Activated T-helper 2 cell treated with anti-CD3 and anti-CD28 coated beads, Interferon-gamma antibody, Interleukin-2, Interleukin-4, amounts not matched to agents 10 μg/mL and 5 μg/mL and 100 μg/mL, durations not matched to agents 14 hours and 24 hours and 36 hours (primary cell): ENCODE data around the gene ATP4B. TPM values are rescaled to one million over a fixed set of nuclear protein-coding genes. Genes with fewer than 3 reads are reported as not detected.

Experiments used
- DNase-seq: peaks from one replicate; pipeline ENCODE4 v3.0.0; 2021; ENCODE audit warnings: low spot score
- H3K27ac Mint-ChIP-seq: one replicate; pipeline ENCODE4 v1.8.0; 2021; ENCODE audit warnings: mixed read lengths
- H3K27me3 Mint-ChIP-seq: one replicate; pipeline ENCODE4 v1.8.0; 2021; ENCODE audit warnings: low read depth, mixed read lengths
- H3K36me3 Mint-ChIP-seq: one replicate; pipeline ENCODE4 v1.8.0; 2021; ENCODE audit warnings: low read depth, mixed read lengths
- H3K4me1 Mint-ChIP-seq: one replicate; pipeline ENCODE4 v1.8.0; 2021; ENCODE audit warnings: low read depth, mixed read lengths
- H3K4me3 Mint-ChIP-seq: one replicate; pipeline ENCODE4 v1.8.0; 2021; ENCODE audit warnings: low read depth, mild to moderate bottlenecking, moderate library complexity, mixed read lengths
- H3K9me3 Mint-ChIP-seq: one replicate; pipeline ENCODE4 v1.8.0; 2021; ENCODE audit warnings: mixed read lengths
- intact Hi-C: fragments of 100-400 bp; cut with micrococcal nuclease; formaldehyde crosslinking; loops from one replicate; pipeline ENCODE4 v1.15.1; 2023
- total RNA-seq: library from RNA; stranded (reverse); gene quantifications from 2 replicates; pipeline ENCODE4 v1.2.3, GENCODE V29; 2022

ATP4B gene
- total RNA-seq, 1 donor from 2014 or later, result not detected

GRCh38 chr13:113654175-113654560 is 3.8 kb downstream of the ATP4B start:
- Mint-ChIP-seq H3K4me1 (peaks cover 2% of the 10 kb centered on the region), H3K27ac (no peak overlapping the region), H3K9me3 (no peaks in the 10 kb centered on the region), H3K27me3 (no peaks in the 10 kb centered on the region), H3K4me3 (no peak overlapping the region), H3K36me3 (no peaks in the 10 kb centered on the region)
- intact Hi-C loops, result no loop called here
- no peak for DNase-seq

- Mint-ChIP-seq H3K9me3 (no peaks in the 10 kb centered on the region), H3K4me1 (peaks cover 2% of the 10 kb centered on the region), H3K27me3 (no peaks in the 10 kb centered on the region), H3K27ac (no peak overlapping the region), H3K36me3 (no peaks in the 10 kb centered on the region), H3K4me3 (no peak overlapping the region)
- intact Hi-C loops, result no loop called here
- no peak for DNase-seq
Measured at GRCh38 chr13:113653264-113654174, 4.5 kb downstream of the ATP4B start.

GRCh38 chr13:113652404-113653263 is 5.4 kb downstream of the ATP4B start:
- Mint-ChIP-seq H3K4me1 (peaks cover 2% of the 10 kb centered on the region), H3K9me3 (no peaks in the 10 kb centered on the region), H3K36me3 (no peaks in the 10 kb centered on the region), H3K4me3 (no peak overlapping the region), H3K27me3 (no peaks in the 10 kb centered on the region), H3K27ac (no peak overlapping the region)
- no peak for DNase-seq
- intact Hi-C loops, result no loop called here

DNA sequence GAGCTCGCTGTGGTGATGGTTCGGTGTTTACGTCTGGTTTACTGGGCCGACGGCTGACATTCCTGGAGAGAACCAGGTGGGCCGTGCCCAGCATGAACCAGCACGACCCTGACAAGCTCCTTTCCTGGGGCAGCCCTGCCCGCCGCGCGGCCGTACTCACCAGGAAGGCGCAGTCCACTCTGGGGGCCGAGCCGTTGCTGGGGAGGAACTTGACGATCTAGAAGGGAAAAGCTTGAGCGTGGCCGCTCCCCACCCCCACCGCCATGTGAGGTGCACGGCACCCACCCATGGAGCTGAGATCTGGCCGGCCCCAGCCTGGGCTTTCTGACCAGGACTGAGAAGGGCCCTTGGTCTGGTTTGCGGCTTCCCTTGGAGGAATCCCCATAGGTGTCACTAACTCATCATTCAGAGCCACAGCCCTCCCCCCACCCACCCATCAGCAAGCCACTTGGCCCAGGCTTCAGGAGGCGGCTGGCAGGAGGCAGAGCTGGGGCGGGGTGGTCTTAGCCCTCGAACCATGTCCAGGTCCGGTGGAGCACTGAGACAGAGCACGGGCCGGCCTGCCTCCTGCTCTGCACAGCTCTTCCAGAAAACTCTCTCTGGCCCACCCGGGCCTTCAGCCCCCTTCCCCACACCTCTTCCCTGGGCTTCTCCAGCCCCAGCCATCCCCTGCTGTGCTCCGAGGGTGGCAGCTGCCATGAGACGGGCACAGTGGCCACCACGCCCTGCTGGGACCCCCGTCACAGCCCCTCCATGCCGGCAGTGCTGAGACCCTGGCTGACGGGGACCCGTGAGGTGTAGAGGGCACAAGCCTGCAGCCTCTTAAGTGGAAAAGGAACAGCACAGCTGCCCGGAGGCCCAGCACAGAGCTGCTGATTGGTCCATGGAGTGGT is 6.2 kb downstream of the ATP4B start:
- no peak overlapping the region for H3K27ac Mint-ChIP-seq
- no peaks in the 10 kb centered on the region for H3K9me3 Mint-ChIP-seq
- intact Hi-C loops, result no loop called here
- H3K36me3 Mint-ChIP-seq, result no peaks in the 10 kb centered on the region
- H3K4me1 Mint-ChIP-seq, result peaks cover 2% of the 10 kb centered on the region
- H3K4me3 Mint-ChIP-seq, result no peak overlapping the region
- no peak for DNase-seq
- H3K27me3 Mint-ChIP-seq, result no peaks in the 10 kb centered on the region

DNA sequence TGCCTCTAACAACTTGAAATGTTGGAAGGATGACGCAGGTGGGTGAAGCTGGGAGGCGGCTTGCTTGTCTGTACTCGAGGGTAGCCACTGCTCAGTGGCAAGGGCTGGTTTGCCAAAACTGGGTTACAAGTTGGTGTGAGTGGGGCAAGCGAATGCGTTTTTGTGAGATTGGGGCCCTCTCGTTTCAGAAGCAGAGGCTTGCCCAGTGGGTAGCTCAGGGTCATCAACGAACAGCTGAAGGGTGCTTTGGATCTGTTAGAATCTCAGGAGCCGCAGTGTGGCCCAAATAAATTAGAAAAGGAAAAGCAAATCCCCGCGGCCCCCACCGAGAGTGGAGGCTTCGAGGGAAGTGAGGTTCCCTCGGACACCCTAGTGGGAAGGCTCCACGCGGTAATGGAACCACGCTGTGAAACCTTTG is 7.3 kb downstream of the ATP4B start:
- Mint-ChIP-seq H3K27me3 (no peaks in the 10 kb centered on the region), H3K4me1 (peaks cover 7% of the 10 kb centered on the region), H3K4me3 (no peak overlapping the region), H3K36me3 (no peaks in the 10 kb centered on the region), H3K27ac (no peak overlapping the region), H3K9me3 (no peaks in the 10 kb centered on the region)
- DNase-seq, result no peak
- intact Hi-C loops, result no loop called here

DNA sequence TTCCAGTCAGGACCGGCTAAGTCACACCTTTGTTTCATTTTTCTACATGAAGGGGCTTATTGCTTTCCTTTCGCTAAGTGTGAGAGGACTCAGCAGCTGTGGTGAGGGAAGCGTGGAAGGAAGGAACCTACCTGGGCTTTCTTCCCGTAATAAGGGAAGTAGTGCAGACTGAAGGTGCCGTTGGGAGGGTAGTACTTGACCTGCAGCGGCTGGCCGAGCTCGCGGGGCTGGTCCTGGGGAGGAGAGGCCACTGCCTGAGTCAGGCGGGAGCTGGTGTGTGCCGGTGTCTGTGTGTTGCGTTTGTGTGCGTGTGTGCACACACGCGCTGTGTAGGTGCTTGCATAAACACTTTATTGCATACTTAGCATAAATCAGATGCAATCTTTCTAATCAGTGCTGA is 7.7 kb downstream of the ATP4B start:
- intact Hi-C loops, result no loop called here
- Mint-ChIP-seq H3K27ac (no peak overlapping the region), H3K4me1 (peaks cover 7% of the 10 kb centered on the region), H3K27me3 (no peaks in the 10 kb centered on the region), H3K36me3 (no peaks in the 10 kb centered on the region), H3K9me3 (no peaks in the 10 kb centered on the region), H3K4me3 (no peak overlapping the region)
- no peak for DNase-seq

DNA sequence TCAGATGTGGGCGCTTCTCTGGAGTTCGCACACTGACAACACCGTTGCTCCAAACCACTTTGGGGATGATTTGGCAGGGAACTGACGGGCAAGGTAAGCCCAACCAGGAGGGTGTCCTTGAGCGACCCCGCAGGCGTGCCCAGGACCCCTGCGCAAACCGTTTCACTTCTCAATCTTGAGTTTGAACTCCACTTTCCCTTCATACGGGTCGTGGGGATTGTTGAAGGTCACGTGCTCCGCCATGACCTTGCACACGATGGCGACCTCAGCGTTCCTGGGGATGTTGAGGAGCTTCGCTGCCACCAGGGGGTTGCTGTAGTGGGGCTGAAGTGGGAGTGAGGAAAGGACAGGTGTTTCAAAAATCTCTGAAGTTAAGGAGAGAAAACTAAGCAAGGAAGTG is 8.8 kb downstream of the ATP4B start:
- DNase-seq, result no peak
- intact Hi-C loops, result no loop called here
- Mint-ChIP-seq H3K27me3 (no peaks in the 10 kb centered on the region), H3K4me1 (peaks cover 7% of the 10 kb centered on the region), H3K4me3 (no peak overlapping the region), H3K36me3 (no peaks in the 10 kb centered on the region), H3K9me3 (no peaks in the 10 kb centered on the region), H3K27ac (no peak overlapping the region)

DNA sequence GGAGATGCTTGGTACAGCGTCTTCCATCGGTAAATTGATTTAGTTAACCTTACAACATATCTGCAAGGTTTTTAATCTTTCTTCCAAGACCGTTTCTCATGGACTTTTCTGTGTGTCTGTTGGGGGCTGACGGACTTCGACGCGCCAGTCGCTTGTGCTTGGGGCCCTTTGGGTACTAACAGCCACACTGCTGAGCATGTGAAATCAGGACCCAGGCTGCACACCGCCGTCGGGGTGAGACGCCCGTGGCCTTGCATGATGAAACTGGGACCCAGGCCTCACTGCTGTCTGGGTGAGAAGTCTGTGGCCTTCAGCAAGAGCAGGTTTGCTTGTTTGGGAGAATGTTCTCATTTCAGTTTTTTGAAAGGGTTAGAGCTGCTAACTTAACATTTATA is 9.8 kb downstream of the ATP4B start:
- Mint-ChIP-seq H3K27me3 (no peaks in the 10 kb centered on the region), H3K4me1 (peaks cover 5% of the 10 kb centered on the region), H3K27ac (no peak overlapping the region), H3K9me3 (no peaks in the 10 kb centered on the region), H3K4me3 (no peak overlapping the region), H3K36me3 (no peaks in the 10 kb centered on the region)
- DNase-seq, result no peak
- intact Hi-C loops, result no loop called here

DNA sequence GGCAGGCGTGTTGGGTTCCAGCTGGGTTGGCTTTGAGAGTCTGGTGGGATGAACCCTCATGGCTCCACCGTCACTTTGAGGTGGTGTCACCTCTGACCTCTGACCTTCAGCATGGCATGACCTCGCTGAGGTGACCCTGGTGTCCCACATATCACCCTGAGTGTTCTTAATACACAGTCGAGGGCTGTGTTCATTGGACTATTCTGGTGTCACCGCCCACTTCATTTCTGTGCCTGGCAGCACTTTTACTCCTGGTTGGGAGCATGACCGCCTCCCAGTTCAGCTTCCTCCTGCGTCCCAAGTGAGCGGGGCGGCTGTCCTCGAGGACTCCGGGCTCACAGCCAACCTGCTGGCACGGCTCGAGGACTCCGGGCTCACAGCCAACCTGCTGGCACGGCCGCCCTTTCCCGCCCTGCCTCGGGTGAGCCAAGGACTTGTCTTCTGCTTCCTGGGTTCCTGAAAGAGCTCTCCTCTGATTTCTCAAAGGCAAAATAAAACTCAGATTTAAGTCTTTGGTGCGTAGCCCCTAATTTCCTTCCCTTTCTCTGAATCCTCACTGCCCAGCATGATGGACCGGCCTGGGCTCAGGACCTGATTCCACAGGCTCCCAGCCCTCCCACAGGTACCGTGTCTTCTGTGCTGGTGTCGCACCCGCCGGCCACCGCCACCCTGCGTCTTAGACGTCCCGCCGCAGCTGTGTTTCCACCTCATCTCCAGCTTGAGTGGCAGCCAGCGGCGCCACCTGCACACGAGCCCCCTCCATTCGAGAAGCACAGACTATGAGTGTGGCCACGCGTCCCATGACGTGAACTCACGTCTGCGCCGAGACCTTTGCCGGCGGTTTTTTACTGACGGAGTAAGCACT is 10.4 kb downstream of the ATP4B start:
- H3K4me3 Mint-ChIP-seq, result no peak overlapping the region
- no peaks in the 10 kb centered on the region for H3K9me3 Mint-ChIP-seq
- intact Hi-C loops, result no loop called here
- peaks cover 5% of the 10 kb centered on the region for H3K36me3 Mint-ChIP-seq
- H3K27ac Mint-ChIP-seq, result no peak overlapping the region
- no peak for DNase-seq
- no peaks in the 10 kb centered on the region for H3K27me3 Mint-ChIP-seq
- H3K4me1 Mint-ChIP-seq, result peaks cover 5% of the 10 kb centered on the region

- Mint-ChIP-seq H3K27me3 (no peaks in the 10 kb centered on the region), H3K4me1 (peaks cover 5% of the 10 kb centered on the region), H3K4me3 (no peak overlapping the region), H3K27ac (no peak overlapping the region), H3K9me3 (no peaks in the 10 kb centered on the region), H3K36me3 (peaks cover 11% of the 10 kb centered on the region)
- no peak for DNase-seq
- intact Hi-C loops, result no loop called here
Measured at GRCh38 chr13:113646921-113647340, 11.1 kb downstream of the ATP4B start.

GRCh38 chr13:113646376-113646775 is 11.6 kb downstream of the ATP4B start:
- Mint-ChIP-seq H3K4me1 (peaks cover 5% of the 10 kb centered on the region), H3K27ac (no peak overlapping the region), H3K36me3 (peaks cover 17% of the 10 kb centered on the region), H3K4me3 (no peak overlapping the region), H3K9me3 (no peaks in the 10 kb centered on the region), H3K27me3 (no peaks in the 10 kb centered on the region)
- DNase-seq, result no peak
- intact Hi-C loops, result no loop called here

GRCh38 chr13:113645329-113645728 is 12.7 kb downstream of the ATP4B start:
- Mint-ChIP-seq H3K27me3 (no peaks in the 10 kb centered on the region), H3K4me3 (no peak overlapping the region), H3K27ac (no peak overlapping the region), H3K36me3 (peaks cover 24% of the 10 kb centered on the region), H3K9me3 (no peaks in the 10 kb centered on the region), H3K4me1 (peaks cover 5% of the 10 kb centered on the region)
- intact Hi-C loops, result no loop called here
- no peak for DNase-seq
